GM19239 (cell line): ENCODE results near the gene HADH.
"Not testable (repeated sequence)": the region's sequence is repeated elsewhere in the genome, so short reads cannot be mapped to it uniquely, and the experiment has no call there.

Experiments
- DNase-seq: peaks from one replicate; pipeline ENCODE4 v3.0.0; 2011; ENCODE audit warnings: low spot score; ENCODE audit not compliant: insufficient read length
- FAIRE-seq: peaks from 2 replicates; lab custom pipeline; 2011; peaks lifted over from hg19 to GRCh38; lab: Jason Lieb, UNC

The HADH gene

GRCh38 chr4:108029016-108029720, 39.5 kb downstream of the HADH start:
- FAIRE-seq, result no peak
- DNase-seq, result no peak

- DNase-seq (no peak), FAIRE-seq (no peak)
Measured at GRCh38 chr4:108029731-108030130, 40.0 kb downstream of the HADH start.

- peak; percentile 95 for FAIRE-seq
- peak; percentile 22 for DNase-seq
Measured at GRCh38 chr4:108030332-108030731, 40.6 kb downstream of the HADH start.

GRCh38 chr4:108031427-108032083, 41.9 kb downstream of the HADH start:
- no peak for FAIRE-seq
- no peak for DNase-seq

GRCh38 chr4:108033348-108033747, 43.7 kb downstream of the HADH start:
- FAIRE-seq (peak; percentile 4), DNase-seq (no peak)

- DNase-seq, result no peak
- FAIRE-seq, result peak; percentile 85
Measured at GRCh38 chr4:108034565-108034964, 44.9 kb downstream of the HADH start.

- no peak for FAIRE-seq
- no peak for DNase-seq
Measured at GRCh38 chr4:108035691-108036090, 46.0 kb downstream of the HADH start.

- FAIRE-seq (peak; percentile 93), DNase-seq (peak; percentile 36)
Measured at GRCh38 chr4:108036213-108036612, 46.5 kb downstream of the HADH start.

GRCh38 chr4:108037884-108038283, 48.2 kb downstream of the HADH start:
- FAIRE-seq, result no peak
- DNase-seq, result no peak

GRCh38 chr4:108042927-108043326, 53.2 kb downstream of the HADH start:
- DNase-seq (no peak), FAIRE-seq (no peak)

- FAIRE-seq, result no peak
- DNase-seq, result no peak
Measured at GRCh38 chr4:108043526-108043925, 53.8 kb downstream of the HADH start.

- DNase-seq (no peak), FAIRE-seq (no peak)
Measured at GRCh38 chr4:108044951-108045686, 55.4 kb downstream of the HADH start.

- DNase-seq (no peak), FAIRE-seq (no peak)
Measured at GRCh38 chr4:108045687-108046024, 56.0 kb downstream of the HADH start.

GRCh38 chr4:108047199-108047598, 57.5 kb downstream of the HADH start:
- DNase-seq (no peak), FAIRE-seq (no peak)

- FAIRE-seq, result no peak
Measured at GRCh38 chr4:108048157-108048556, 58.5 kb downstream of the HADH start.

GRCh38 chr4:108048997-108049396, 59.3 kb downstream of the HADH start:
- DNase-seq, result no peak
- FAIRE-seq, result peak; percentile 31

More at GRCh38 chr4:108048157-108048556, 58.5 kb downstream of the HADH start:
- no peak for DNase-seq

- DNase-seq, result no peak
- FAIRE-seq, result peak; percentile 85
Measured at GRCh38 chr4:108049406-108049805, 59.7 kb downstream of the HADH start.

GRCh38 chr4:108050166-108051111, 60.8 kb downstream of the HADH start:
- not testable (repeated sequence) for DNase-seq
- peak; percentile 40 for FAIRE-seq

GRCh38 chr4:108051343-108051742, 61.7 kb downstream of the HADH start:
- DNase-seq (no peak), FAIRE-seq (no peak)

GRCh38 chr4:108052558-108053120, 63.0 kb downstream of the HADH start:
- DNase-seq (no peak), FAIRE-seq (peak; percentile 80)
